Thoracic aorta (tissue), 2 donors: ENCODE results near the gene GSAP. TPM values are rescaled to one million over a fixed set of nuclear protein-coding genes. Genes with fewer than 3 reads are reported as not detected.

Source experiments
- ATAC-seq: fragments of 150-250 bp; one replicate; pipeline ENCODE4 v1.8.0; 2017; ENCODE audit warnings: low read depth; ENCODE audit not compliant: insufficient number of reproducible peaks, low FRiP score
- DNase-seq: peaks from one replicate; pipeline ENCODE4 v3.0.0-alpha.2; 2020; ENCODE audit warnings: low spot score
- H3K27ac ChIP-seq, 2 donors: fragments of 200-600 bp; sonication (generic); 1 replicate in 1 of 2; 2 replicates in 1 of 2; pipeline ENCODE4 v1.5.1; 2016; ENCODE audit warnings: mild to moderate bottlenecking in 2 of 2, moderate library complexity in 2 of 2
- H3K27me3 ChIP-seq: fragments of 200-600 bp; sonication (generic); replicated peaks from 2 replicates; pipeline ENCODE4 v1.6.0; 2016; ENCODE audit warnings: mild to moderate bottlenecking; ENCODE audit not compliant: insufficient read depth
- H3K36me3 ChIP-seq: fragments of 200-600 bp; sonication (generic); one replicate; pipeline ENCODE4 v1.5.1; 2016
- H3K4me1 ChIP-seq, 2 donors: fragments of 200-600 bp; sonication (generic); 1 replicate in 1 of 2; 2 replicates in 1 of 2; pipeline versions ENCODE4 v1.5.1 to v1.6.0; 2016; ENCODE audit warnings: low read depth in 2 of 2, mild to moderate bottlenecking in 1 of 2; ENCODE audit not compliant: control insufficient read depth in 1 of 2
- H3K4me3 ChIP-seq: fragments of 200-600 bp; sonication (generic); 2 replicates; pipeline ENCODE4 v1.5.1; 2016; ENCODE audit warnings: mild to moderate bottlenecking
- H3K9me3 ChIP-seq: fragments of 200-600 bp; sonication (generic); 2 replicates; pipeline ENCODE4 v1.5.1; 2016
- total RNA-seq, 2 donors: library from RNA; depleted of rRNA; stranded (reverse); fragments of >200 nt; gene quantifications; one replicate each; pipeline versions ENCODE4 v1.1.0 to v1.2.3, GENCODE V29; 2016
- TF ChIP-seq, protein P1 (sequence below): fragments of 200-600 bp; sonication (generic); IDR thresholded peaks from one replicate; pipeline ENCODE4 v1.5.1; 2019; ENCODE audit warnings: antibody characterized with exemption

GSAP gene
- total RNA-seq, 2 donors from 2014 or later, result 19.6 to 22.0 TPM

DNA sequence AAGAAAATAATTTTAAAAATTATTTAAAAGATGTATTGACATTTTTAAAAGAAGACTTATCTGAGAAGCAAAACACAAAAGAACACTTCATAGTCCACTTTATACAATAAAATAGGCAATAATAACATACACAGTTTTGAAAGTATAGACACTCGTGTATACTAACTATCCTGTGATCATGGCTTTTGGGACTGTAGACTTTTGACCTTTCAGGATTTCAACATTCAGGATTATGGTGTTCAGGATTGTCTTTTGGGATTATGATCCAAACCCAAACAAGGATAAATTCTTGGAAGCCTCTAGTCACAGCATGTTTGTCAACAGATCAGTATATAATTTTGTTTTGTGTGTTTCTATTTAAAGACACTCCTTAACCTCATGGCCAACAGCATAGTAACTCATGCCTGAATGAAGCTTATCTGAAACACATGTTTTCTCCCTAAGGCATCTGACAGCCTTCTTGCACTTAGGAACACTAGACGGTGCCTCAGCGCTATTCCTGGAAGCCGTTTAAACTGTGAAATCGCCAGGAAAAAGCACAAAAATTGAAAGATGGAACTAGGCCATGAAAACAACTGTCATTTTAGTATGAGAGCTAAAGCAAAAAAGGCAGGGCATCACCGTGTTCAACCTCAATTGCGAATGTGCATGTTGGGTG, 29.9 kb downstream of the GSAP start:
- Histone ChIP-seq H3K4me3 (no peak overlapping the region), H3K27me3 (no peaks in the 10 kb centered on the region), H3K4me1 (no peaks in the 10 kb centered on the region), H3K9me3 (no peaks in the 10 kb centered on the region), H3K36me3 (peaks cover 3% of the 10 kb centered on the region), H3K27ac (no peak overlapping the region)
- no peak for ATAC-seq
- DNase-seq, result no peak
- TF ChIP-seq, protein P1, sequence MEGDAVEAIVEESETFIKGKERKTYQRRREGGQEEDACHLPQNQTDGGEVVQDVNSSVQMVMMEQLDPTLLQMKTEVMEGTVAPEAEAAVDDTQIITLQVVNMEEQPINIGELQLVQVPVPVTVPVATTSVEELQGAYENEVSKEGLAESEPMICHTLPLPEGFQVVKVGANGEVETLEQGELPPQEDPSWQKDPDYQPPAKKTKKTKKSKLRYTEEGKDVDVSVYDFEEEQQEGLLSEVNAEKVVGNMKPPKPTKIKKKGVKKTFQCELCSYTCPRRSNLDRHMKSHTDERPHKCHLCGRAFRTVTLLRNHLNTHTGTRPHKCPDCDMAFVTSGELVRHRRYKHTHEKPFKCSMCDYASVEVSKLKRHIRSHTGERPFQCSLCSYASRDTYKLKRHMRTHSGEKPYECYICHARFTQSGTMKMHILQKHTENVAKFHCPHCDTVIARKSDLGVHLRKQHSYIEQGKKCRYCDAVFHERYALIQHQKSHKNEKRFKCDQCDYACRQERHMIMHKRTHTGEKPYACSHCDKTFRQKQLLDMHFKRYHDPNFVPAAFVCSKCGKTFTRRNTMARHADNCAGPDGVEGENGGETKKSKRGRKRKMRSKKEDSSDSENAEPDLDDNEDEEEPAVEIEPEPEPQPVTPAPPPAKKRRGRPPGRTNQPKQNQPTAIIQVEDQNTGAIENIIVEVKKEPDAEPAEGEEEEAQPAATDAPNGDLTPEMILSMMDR, result no peak

DNA sequence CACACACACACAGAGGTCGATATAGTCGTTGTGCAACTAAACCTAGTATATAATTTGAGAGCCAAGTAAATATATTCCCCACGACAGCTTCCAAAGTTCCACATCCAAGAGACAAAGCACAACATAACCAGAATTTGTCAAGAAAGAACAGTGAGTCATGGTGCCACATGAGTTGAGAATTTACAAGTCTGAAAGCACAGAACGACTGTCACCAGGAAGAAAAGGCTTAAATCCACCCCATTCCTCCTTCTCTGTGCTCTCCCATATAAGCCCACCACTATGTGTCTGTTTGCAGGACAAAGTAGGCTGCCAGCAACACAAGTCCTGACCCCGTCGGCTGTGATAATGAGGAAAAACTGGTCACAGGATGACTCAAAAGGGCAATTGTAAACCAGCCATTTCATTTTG, 32.8 kb downstream of the GSAP start:
- no peak overlapping the region for H3K27ac ChIP-seq
- ATAC-seq (no peak), DNase-seq (no peak)
- TF ChIP-seq, protein P1, result no peak
- no peaks in the 10 kb centered on the region for H3K4me1 ChIP-seq
- H3K4me3 ChIP-seq, result no peak overlapping the region
- no peaks in the 10 kb centered on the region for H3K27me3 ChIP-seq
- peaks cover 3% of the 10 kb centered on the region for H3K36me3 ChIP-seq
- H3K9me3 ChIP-seq, result no peaks in the 10 kb centered on the region

DNA sequence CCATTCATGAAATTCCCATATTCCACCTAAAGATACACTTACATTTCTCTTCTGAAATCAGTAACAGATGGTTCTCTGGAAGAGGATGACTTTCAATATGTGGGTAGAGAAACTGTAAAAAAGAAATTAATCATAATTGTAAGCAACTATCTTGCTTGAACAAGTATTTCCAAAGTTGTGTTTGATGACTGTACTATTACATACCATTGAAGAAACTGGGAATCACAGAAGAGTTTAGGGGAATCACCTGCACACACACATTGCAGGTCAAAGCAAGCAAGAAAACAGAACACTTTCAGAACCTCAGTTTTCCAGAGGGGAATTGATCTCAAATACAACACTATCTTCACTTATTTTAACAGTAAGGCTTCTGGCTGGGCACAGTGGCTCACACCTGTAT, 33.6 kb downstream of the GSAP start:
- Histone ChIP-seq H3K27me3 (no peaks in the 10 kb centered on the region), H3K4me3 (no peak overlapping the region), H3K9me3 (no peaks in the 10 kb centered on the region), H3K36me3 (peaks cover 3% of the 10 kb centered on the region), H3K4me1 (no peaks in the 10 kb centered on the region), H3K27ac (no peak overlapping the region)
- ATAC-seq (no peak), DNase-seq (no peak)
- TF ChIP-seq, protein P1, result no peak

DNA sequence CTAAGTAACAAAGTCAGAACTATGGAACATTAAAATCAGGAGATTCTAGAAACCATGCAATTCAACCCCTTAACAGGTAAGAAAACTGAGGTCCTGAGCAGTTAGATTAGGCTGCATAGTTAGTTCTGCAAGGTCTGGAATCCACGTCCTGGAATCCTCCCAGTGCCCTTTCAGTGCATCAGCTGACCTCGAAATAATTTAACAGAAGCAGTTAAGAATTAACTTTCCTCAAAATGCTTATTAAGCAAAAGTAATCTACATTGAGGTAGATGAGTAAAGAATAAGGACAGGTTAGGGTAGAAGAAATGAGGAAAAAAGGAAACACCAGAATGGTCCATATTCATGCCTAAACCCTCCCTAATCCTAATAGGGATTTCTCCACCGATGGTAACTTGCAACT, 37.6 kb downstream of the GSAP start:
- DNase-seq (no peak), ATAC-seq (no peak)
- Histone ChIP-seq H3K4me3 (no peak overlapping the region), H3K36me3 (peaks cover 3% of the 10 kb centered on the region), H3K4me1 (no peaks in the 10 kb centered on the region), H3K27ac (no peak overlapping the region), H3K9me3 (no peaks in the 10 kb centered on the region), H3K27me3 (no peaks in the 10 kb centered on the region)
- TF ChIP-seq, protein P1, result no peak

DNA sequence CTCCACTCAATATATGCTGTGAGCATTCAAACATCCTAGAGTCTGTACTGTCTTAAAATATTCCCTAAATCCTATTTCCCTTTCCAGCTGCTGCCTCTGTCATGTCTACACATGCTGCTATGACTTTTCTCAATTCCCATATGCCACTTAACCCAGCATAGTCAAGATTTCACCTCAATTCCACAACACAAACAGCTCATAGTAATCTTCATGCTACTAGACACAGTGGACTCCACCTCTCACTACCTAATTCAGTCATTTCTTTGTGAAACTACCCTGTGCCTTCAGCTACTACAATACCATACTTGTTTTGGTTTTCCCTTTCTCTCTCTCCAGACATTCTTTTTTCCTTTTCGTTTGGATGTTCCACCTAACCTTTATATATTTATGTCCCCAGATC, 45.5 kb downstream of the GSAP start:
- H3K4me1 ChIP-seq, result no peaks in the 10 kb centered on the region
- no peaks in the 10 kb centered on the region for H3K36me3 ChIP-seq
- no peak for ATAC-seq
- no peaks in the 10 kb centered on the region for H3K27me3 ChIP-seq
- H3K27ac ChIP-seq, result no peak overlapping the region
- H3K9me3 ChIP-seq, result no peaks in the 10 kb centered on the region
- H3K4me3 ChIP-seq, result no peak overlapping the region
- TF ChIP-seq, protein P1, result no peak
- DNase-seq, result no peak
